ENCODE results near the gene DYNLT2. TPM values are rescaled to one million over a fixed set of nuclear protein-coding genes. Genes with fewer than 3 reads are reported as not detected.
A peak's percentile ranks its signal among the peaks of the same experiment; 100 is the strongest.

The DYNLT2 gene
- total and polyA plus RNA-seq, 2 experiments from 2014 or later: 0.51 to 1.5 TPM

DNA sequence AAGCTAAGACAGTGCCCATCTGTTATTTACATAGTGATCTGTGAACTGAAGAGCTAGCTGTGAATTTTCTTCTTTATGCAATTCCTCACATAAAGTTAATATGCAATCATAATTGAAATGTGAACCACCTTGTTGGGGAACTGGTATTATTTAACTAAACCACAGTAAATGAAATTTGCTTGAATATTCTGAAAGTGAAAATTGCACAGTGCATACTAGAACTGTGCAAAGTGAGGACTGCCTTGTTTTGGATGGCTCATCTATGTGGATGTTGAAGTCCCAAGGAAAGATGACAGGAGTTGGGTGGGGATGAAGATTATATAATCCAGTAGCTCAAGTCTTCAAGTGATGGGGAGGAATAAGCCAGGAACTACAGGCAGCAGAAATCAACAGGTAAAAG, 21.4 kb downstream of the DYNLT2 start:
- H3K4me2 ChIP-seq (ENCODE audit: unreplicated experiment): no peak overlapping the region
- H3F3A ChIP-seq (ENCODE audit: insufficient read depth): peaks cover 10% of the 10 kb centered on the region; the same call in 1 of the 2 replicates
- in situ Hi-C loops (cut with MboI): no loop called here
- no peaks in the 10 kb centered on the region for H3K36me3 ChIP-seq (ENCODE audit: low read depth)
- H3K4me1 ChIP-seq (ENCODE audit: insufficient read depth): no peaks in the 10 kb centered on the region
- H2AFZ ChIP-seq: no peak overlapping the region
- no peaks in the 10 kb centered on the region for H4K20me1 ChIP-seq (ENCODE audit: insufficient read depth)
- H3K4me3 ChIP-seq: no peak overlapping the region
- no peak for DNase-seq
- no peaks in the 10 kb centered on the region for H3K9me3 ChIP-seq (ENCODE audit: low read depth)
- H3K9ac ChIP-seq: no peak overlapping the region
- TF ChIP-seq EZH2phosphoT487 (IDR thresholded peaks at IDR 0.05; ENCODE audit: insufficient read depth, low read depth) (no peak), EZH2 (IDR thresholded peaks at IDR 0.05; ENCODE audit: insufficient read depth, poor library complexity, severe bottlenecking) (no peak)
- no peaks in the 10 kb centered on the region for H3K27me3 ChIP-seq (replicated peaks; ENCODE audit: insufficient read depth)
- no peak overlapping the region for H3K27ac ChIP-seq
- H3K79me2 ChIP-seq (ENCODE audit: insufficient read depth): no peaks in the 10 kb centered on the region
- H3K9me2 ChIP-seq (ENCODE audit: insufficient read depth): no peaks in the 10 kb centered on the region

DNA sequence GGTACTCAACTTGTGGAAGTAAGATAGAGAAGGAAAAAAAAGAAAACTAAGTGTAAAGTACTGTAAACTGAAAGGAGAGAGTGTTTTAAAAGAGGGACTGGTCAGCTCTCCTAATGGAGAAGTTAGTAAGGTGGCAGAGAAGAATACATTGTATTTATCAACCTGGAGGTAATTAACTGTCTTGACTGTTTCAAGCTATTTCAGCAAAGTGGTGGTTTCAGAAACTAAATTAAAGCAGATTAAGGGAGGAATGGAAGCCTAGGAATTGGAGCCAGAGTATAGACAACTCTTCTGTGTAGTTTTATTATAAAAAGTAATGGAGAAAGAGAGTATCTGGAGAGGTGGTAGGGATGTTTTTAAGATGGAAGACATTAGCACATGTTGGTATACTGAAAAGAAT, 24.4 kb downstream of the DYNLT2 start:
- no peaks in the 10 kb centered on the region for H3K27me3 ChIP-seq (replicated peaks; ENCODE audit: insufficient read depth)
- peaks cover 24% of the 10 kb centered on the region for H3F3A ChIP-seq (ENCODE audit: insufficient read depth)
- H3K9me3 ChIP-seq (ENCODE audit: low read depth): no peaks in the 10 kb centered on the region
- H3K9me2 ChIP-seq (ENCODE audit: insufficient read depth): no peaks in the 10 kb centered on the region
- H3K36me3 ChIP-seq (ENCODE audit: low read depth): no peaks in the 10 kb centered on the region
- no peaks in the 10 kb centered on the region for H4K20me1 ChIP-seq (ENCODE audit: insufficient read depth)
- H3K4me3 ChIP-seq: no peak overlapping the region
- H3K79me2 ChIP-seq (ENCODE audit: insufficient read depth): peaks cover 5% of the 10 kb centered on the region
- no peak overlapping the region for H3K9ac ChIP-seq
- no peak overlapping the region for H3K4me2 ChIP-seq (ENCODE audit: unreplicated experiment)
- no peak overlapping the region for H3K27ac ChIP-seq
- in situ Hi-C loops (cut with MboI): no loop called here
- no peak for DNase-seq
- H3K4me1 ChIP-seq (ENCODE audit: insufficient read depth): peaks cover 8% of the 10 kb centered on the region
- H2AFZ ChIP-seq: no peak overlapping the region
- TF ChIP-seq EZH2 (IDR thresholded peaks at IDR 0.05; ENCODE audit: insufficient read depth, poor library complexity, severe bottlenecking) (no peak), EZH2phosphoT487 (IDR thresholded peaks at IDR 0.05; ENCODE audit: insufficient read depth, low read depth) (no peak)

DNA sequence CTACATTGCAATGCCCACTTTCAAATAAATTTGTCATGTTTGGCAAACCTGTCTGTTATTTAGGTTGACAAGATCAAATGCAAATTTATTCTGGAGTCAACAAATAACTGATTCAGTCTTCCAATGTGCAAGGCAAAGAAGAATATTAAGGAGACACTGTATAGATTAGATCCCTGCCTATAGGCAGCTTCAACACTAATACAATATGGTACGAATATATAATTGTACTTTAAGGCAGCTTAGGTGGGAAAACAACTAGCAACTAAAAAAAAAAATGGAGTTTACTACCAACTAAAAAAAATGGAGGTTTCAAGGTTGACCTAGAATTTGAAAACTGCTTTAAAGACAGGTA, 25.3 kb downstream of the DYNLT2 start:
- H3K9me2 ChIP-seq (ENCODE audit: insufficient read depth): no peaks in the 10 kb centered on the region

DNA sequence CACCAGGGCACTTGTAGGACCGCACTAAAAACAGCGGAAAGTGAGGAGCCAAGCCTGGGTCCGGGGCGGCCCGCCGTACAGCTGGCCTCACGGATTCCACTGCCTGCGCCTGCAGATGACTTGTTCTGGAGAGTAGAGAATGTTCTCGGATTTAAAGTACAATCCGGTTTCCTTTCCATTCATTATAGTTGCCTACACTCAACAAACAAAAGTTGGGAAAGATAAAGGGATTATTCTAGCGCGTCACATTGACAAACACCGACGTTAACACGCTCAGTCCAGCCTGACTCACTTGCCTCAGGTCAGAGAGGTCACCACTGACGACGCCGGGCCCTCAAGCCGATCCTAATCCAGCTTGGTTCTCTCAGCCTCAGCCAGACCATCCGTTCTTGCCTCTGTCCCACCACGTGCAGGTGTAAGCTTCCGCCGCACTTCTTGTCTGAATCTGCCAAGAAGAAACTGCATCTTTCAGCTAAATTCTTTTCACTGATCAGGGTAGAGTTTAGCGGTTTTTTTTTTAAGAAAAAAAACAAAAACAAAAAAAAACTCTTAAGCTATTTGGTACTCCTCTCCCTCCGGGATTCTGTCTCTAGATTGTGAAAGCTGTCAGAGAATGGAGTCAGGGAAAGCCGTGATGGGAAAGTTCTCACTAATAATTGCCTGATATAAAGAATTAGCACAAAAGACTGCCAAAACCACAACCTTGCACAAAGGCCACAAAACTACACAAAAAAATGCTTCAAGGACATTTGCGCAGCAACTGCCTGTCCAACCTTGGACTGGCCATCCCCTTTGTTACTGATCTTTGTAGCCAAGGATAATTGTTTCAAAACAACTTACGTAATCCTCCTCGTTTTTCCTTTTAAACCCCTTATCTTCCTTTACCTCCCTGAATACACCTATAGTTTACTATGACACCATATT, 26.0 kb downstream of the DYNLT2 start:
- in situ Hi-C loops (cut with MboI): no loop called here
- no peaks in the 10 kb centered on the region for H3K9me3 ChIP-seq (ENCODE audit: low read depth)
- peaks cover 21% of the 10 kb centered on the region for H3K79me2 ChIP-seq (ENCODE audit: insufficient read depth)
- peaks cover 14% of the 10 kb centered on the region for H3K4me1 ChIP-seq (ENCODE audit: insufficient read depth)
- no peak for TF ChIP-seq EZH2 (IDR thresholded peaks at IDR 0.05; ENCODE audit: insufficient read depth, poor library complexity, severe bottlenecking)
- TF ChIP-seq EZH2phosphoT487 (IDR thresholded peaks at IDR 0.05; ENCODE audit: insufficient read depth, low read depth): no peak
- peak overlapping the region; percentile 66 for H3K4me3 ChIP-seq
- peaks cover 34% of the 10 kb centered on the region for H3F3A ChIP-seq (ENCODE audit: insufficient read depth)
- H2AFZ ChIP-seq: peak overlapping the region; percentile 74
- no peaks in the 10 kb centered on the region for H3K9me2 ChIP-seq (ENCODE audit: insufficient read depth)
- H3K4me2 ChIP-seq (ENCODE audit: unreplicated experiment): peak overlapping the region; percentile 58
- DNase-seq: peak; percentile 70
- H3K9ac ChIP-seq: peak overlapping the region; percentile 56
- no peaks in the 10 kb centered on the region for H4K20me1 ChIP-seq (ENCODE audit: insufficient read depth)
- H3K27me3 ChIP-seq (replicated peaks; ENCODE audit: insufficient read depth): no peaks in the 10 kb centered on the region
- WGBS, 2 experiments (ENCODE audit: low coverage in 1 of 2, low lambda C conversion rate in 2 of 2, missing lambda C conversion rate in 2 of 2): 30 to 37% methylated on average over 29 of the region's 29 CpGs
- no peaks in the 10 kb centered on the region for H3K36me3 ChIP-seq (ENCODE audit: low read depth)
- H3K27ac ChIP-seq: peak overlapping the region; percentile 1; the same call in 1 of the 2 replicates

More for the DNA sequence above, 25.3 kb downstream of the DYNLT2 start:
- Histone ChIP-seq H3K9me3 (ENCODE audit: low read depth) (no peaks in the 10 kb centered on the region), H4K20me1 (ENCODE audit: insufficient read depth) (no peaks in the 10 kb centered on the region), H3K79me2 (ENCODE audit: insufficient read depth) (peaks cover 14% of the 10 kb centered on the region), H3K27me3 (replicated peaks; ENCODE audit: insufficient read depth) (no peaks in the 10 kb centered on the region), H3K9ac (no peak overlapping the region), H3K4me1 (ENCODE audit: insufficient read depth) (peaks cover 14% of the 10 kb centered on the region), H3K36me3 (ENCODE audit: low read depth) (no peaks in the 10 kb centered on the region), H3K27ac (no peak overlapping the region), H3K4me2 (ENCODE audit: unreplicated experiment) (no peak overlapping the region), H2AFZ (no peak overlapping the region), H3F3A (ENCODE audit: insufficient read depth) (peaks cover 34% of the 10 kb centered on the region), H3K4me3 (no peak overlapping the region)
- in situ Hi-C loops (cut with MboI): no loop called here
- no peak for TF ChIP-seq EZH2 (IDR thresholded peaks at IDR 0.05; ENCODE audit: insufficient read depth, poor library complexity, severe bottlenecking)
- TF ChIP-seq EZH2phosphoT487 (IDR thresholded peaks at IDR 0.05; ENCODE audit: insufficient read depth, low read depth): no peak
- 95 to 100% methylated on average over 1 of the region's 1 CpG for WGBS, 2 experiments (ENCODE audit: low coverage in 1 of 2, low lambda C conversion rate in 2 of 2, missing lambda C conversion rate in 2 of 2)
- no peak for DNase-seq

Data from GM23248 (cell line).